Bronchial epithelial cell (primary cell): ENCODE measurements around the gene TIA1. TPM values are rescaled to one million over a fixed set of nuclear protein-coding genes. Genes with fewer than 3 reads are reported as not detected.

ENCODE experiments used
- DNase-seq: peaks from one replicate; pipeline ENCODE4 v3.0.0-alpha.2; 2010; ENCODE audit warnings: low read depth
- FAIRE-seq: peaks from 2 replicates; lab custom pipeline; 2011; peaks lifted over from hg19 to GRCh38; lab: Jason Lieb, UNC
- H3K27me3 ChIP-seq: 2 replicates; pipeline ENCODE4 v1.5.1; 2011; ENCODE audit warnings: low read length; ENCODE audit not compliant: control insufficient read depth, insufficient read depth
- H3K36me3 ChIP-seq: 2 replicates; pipeline ENCODE4 v1.5.1; 2011; ENCODE audit warnings: low read length; ENCODE audit not compliant: control insufficient read depth, insufficient read depth
- H3K4me3 ChIP-seq: 2 replicates; pipeline ENCODE4 v1.5.1; 2011; ENCODE audit warnings: mild to moderate bottlenecking, low read depth, low read length, control low read depth
- CTCF ChIP-seq: IDR thresholded peaks from 2 replicates; pipeline ENCODE4 v1.5.1; 2011; ENCODE audit warnings: mild to moderate bottlenecking, moderate library complexity, low read length, control low read depth, inconsistent platforms; ENCODE audit not compliant: insufficient read depth, severe bottlenecking
- total RNA-seq: library from RNA; depleted of rRNA; stranded (reverse); fragments of >200 nt; gene quantifications from 2 replicates; pipeline ENCODE4 v1.2.1, GENCODE V29; 2014

Gene TIA1
- total RNA-seq, 1 donor from 2014 or later, result 58.7 TPM

GRCh38 chr2:70204452-70204851 is 44.0 kb downstream of the TIA1 start:
- TF ChIP-seq CTCF, result no peak
- FAIRE-seq (no peak), DNase-seq (no peak)
- no peaks in the 10 kb centered on the region for H3K36me3 ChIP-seq
- H3K27me3 ChIP-seq, result no peaks in the 10 kb centered on the region
- no peak overlapping the region for H3K4me3 ChIP-seq

- FAIRE-seq (no peak), DNase-seq (no peak)
- Histone ChIP-seq H3K27me3 (no peaks in the 10 kb centered on the region), H3K36me3 (no peaks in the 10 kb centered on the region), H3K4me3 (no peak overlapping the region)
- TF ChIP-seq CTCF, result no peak
Measured at GRCh38 chr2:70203086-70203485, 45.3 kb downstream of the TIA1 start.

- Histone ChIP-seq H3K4me3 (no peak overlapping the region), H3K36me3 (no peaks in the 10 kb centered on the region), H3K27me3 (no peaks in the 10 kb centered on the region)
- TF ChIP-seq CTCF, result no peak
- no peak for FAIRE-seq
- DNase-seq, result peak; percentile 17
Measured at GRCh38 chr2:70202236-70202806, 46.1 kb downstream of the TIA1 start.

- TF ChIP-seq CTCF, result no peak
- Histone ChIP-seq H3K27me3 (no peaks in the 10 kb centered on the region), H3K4me3 (no peak overlapping the region), H3K36me3 (no peaks in the 10 kb centered on the region)
- DNase-seq (no peak), FAIRE-seq (no peak)
Measured at GRCh38 chr2:70201831-70202230, 46.6 kb downstream of the TIA1 start.

GRCh38 chr2:70201225-70201768 is 47.1 kb downstream of the TIA1 start:
- no peak for FAIRE-seq

More at GRCh38 chr2:70201225-70201768, 47.1 kb downstream of the TIA1 start:
- TF ChIP-seq CTCF, result no peak
- Histone ChIP-seq H3K4me3 (no peak overlapping the region), H3K36me3 (no peaks in the 10 kb centered on the region), H3K27me3 (no peaks in the 10 kb centered on the region)
- DNase-seq, result no peak
